B cell (primary cell): Measurements from ENCODE around the gene ZNF423. TPM values are rescaled to one million over a fixed set of nuclear protein-coding genes. Genes with fewer than 3 reads are reported as not detected.

Source experiments
- ATAC-seq: fragments of 200-7000 bp; cut with Tn5 transposase; one replicate; pipeline ENCODE4 v1.10.0; 2021; ENCODE audit warnings: low read depth, mild to moderate bottlenecking, moderate number of reproducible peaks, moderate library complexity
- CTCF ChIA-PET: fragments of 350-600 bp; sonication (Branson Sonifier 250); formaldehyde crosslinking; loops from one replicate; lab custom pipeline; 2021; ENCODE audit warnings: antibody characterized with exemption, inconsistent platforms; lab: Charles Lee
- POLR2A ChIA-PET: fragments of 350-600 bp; sonication (Branson Sonifier 250); formaldehyde crosslinking; loops from one replicate; lab custom pipeline; 2021; ENCODE audit warnings: antibody characterized with exemption; lab: Charles Lee
- DNase-seq: peaks from one replicate; pipeline ENCODE4 v3.0.0; 2013
- H2AFZ ChIP-seq: 2 replicates; pipeline ENCODE4 v1.6.1; 2012; ENCODE audit warnings: mild to moderate bottlenecking, low read depth, low read length; ENCODE audit not compliant: insufficient read depth, poor library complexity, severe bottlenecking
- H3K27ac ChIP-seq, 2 donors: 1 replicate in 1 of 2; 2 replicates in 1 of 2; pipeline ENCODE4 v1.5.1; 2012 to 2013; ENCODE audit warnings: low read length in 2 of 2, mild to moderate bottlenecking in 2 of 2, moderate library complexity in 1 of 2
- H3K27me3 ChIP-seq, 4 experiments: fragments of 200-600 bp in 1 of 4; sonication (generic) in 1 of 4; replicated peaks in 1 of 4; 1 replicate in 2 of 4; 2 replicates in 2 of 4; pipeline versions ENCODE4 v1.6.1 to v1.7.0; 2013 to 2016; ENCODE audit warnings: low read length in 3 of 4, mild to moderate bottlenecking in 2 of 4, mixed read lengths in 1 of 4, moderate library complexity in 1 of 4; ENCODE audit not compliant: insufficient read depth in 4 of 4, control insufficient read depth in 3 of 4; ENCODE audit errors: control extremely low read depth in 1 of 4
- H3K36me3 ChIP-seq, 2 experiments: replicated peaks in 1 of 2; 1 replicate in 1 of 2; 2 replicates in 1 of 2; pipeline versions ENCODE4 v1.6.1 to v1.7.1; 2013; ENCODE audit warnings: low read length in 1 of 2; ENCODE audit not compliant: insufficient read depth in 2 of 2, control insufficient read depth in 1 of 2; ENCODE audit errors: control extremely low read depth in 1 of 2, extremely low read depth in 1 of 2
- H3K4me1 ChIP-seq, 2 donors: fragments of 200-600 bp in 1 of 2; sonication (generic) in 1 of 2; 1 replicate in 1 of 2; 2 replicates in 1 of 2; pipeline versions ENCODE4 v1.5.1 to v1.6.1; 2013 to 2017; ENCODE audit warnings: low read length in 2 of 2; ENCODE audit not compliant: control insufficient read depth in 2 of 2, insufficient read depth in 2 of 2
- H3K4me2 ChIP-seq: replicated peaks from 2 replicates; pipeline ENCODE3; 2012; ENCODE audit warnings: mild to moderate bottlenecking, low read depth, low read length; ENCODE audit not compliant: poor library complexity, severe bottlenecking
- H3K4me3 ChIP-seq, 5 experiments: fragments of 200-600 bp in 1 of 5; sonication (generic) in 1 of 5; 1 replicate in 3 of 5; 2 replicates in 2 of 5; pipeline versions ENCODE4 v1.5.1 to v1.7.0; 2011 to 2016; ENCODE audit warnings: low read length in 4 of 5, mild to moderate bottlenecking in 4 of 5, low read depth in 2 of 5, control low read depth in 1 of 5, moderate library complexity in 1 of 5; ENCODE audit not compliant: insufficient read depth in 1 of 5; ENCODE audit errors: control extremely low read depth in 1 of 5, extremely low read depth in 1 of 5
- H3K79me2 ChIP-seq: fragments of 200-600 bp; sonication (generic); one replicate; pipeline ENCODE4 v1.6.0; 2016; ENCODE audit warnings: low read length; ENCODE audit not compliant: control insufficient read depth, insufficient read depth
- H3K9ac ChIP-seq: fragments of 200-600 bp; sonication (generic); 2 replicates; pipeline ENCODE4 v1.6.1; 2017; ENCODE audit warnings: mild to moderate bottlenecking, low read length, moderate library complexity
- H3K9me3 ChIP-seq, 3 donors: one replicate each; pipeline versions ENCODE4 v1.6.1 to v1.7.1; 2013; ENCODE audit warnings: low read length in 2 of 3; ENCODE audit not compliant: control insufficient read depth in 2 of 3, insufficient read depth in 1 of 3; ENCODE audit errors: control extremely low read depth in 1 of 3
- H4K20me1 ChIP-seq: 2 replicates; pipeline ENCODE4 v1.6.0; 2012; ENCODE audit warnings: mild to moderate bottlenecking, low read length; ENCODE audit not compliant: insufficient read depth, control insufficient read depth, poor library complexity, severe bottlenecking
- H3K27ac Mint-ChIP-seq: one replicate; pipeline ENCODE4 v1.8.0; 2021; ENCODE audit warnings: mixed read lengths
- H3K27me3 Mint-ChIP-seq: one replicate; pipeline ENCODE4 v1.8.0; 2021; ENCODE audit warnings: mixed read lengths
- H3K4me1 Mint-ChIP-seq: one replicate; pipeline ENCODE4 v1.8.0; 2021; ENCODE audit warnings: mixed read lengths
- H3K4me3 Mint-ChIP-seq: one replicate; pipeline ENCODE4 v1.8.0; 2021; ENCODE audit warnings: mixed read lengths
- H3K9me3 Mint-ChIP-seq: one replicate; pipeline ENCODE4 v1.8.0; 2022; ENCODE audit warnings: mixed read lengths; ENCODE audit not compliant: insufficient read depth
- EZH2 ChIP-seq: IDR thresholded peaks from 2 replicates; pipeline ENCODE4 v1.6.1; 2012; ENCODE audit warnings: borderline replicate concordance, low read depth, mild to moderate bottlenecking, moderate library complexity, low read length; ENCODE audit not compliant: insufficient read depth, poor library complexity, severe bottlenecking
- WGBS: methylation state at CpG from one replicate; pipeline ENCODE4 v1.1.5; 2013; ENCODE audit warnings: missing lambda C conversion rate; ENCODE audit not compliant: insufficient coverage; 5-methylcytosine and 5-hydroxymethylcytosine counted together
- intact Hi-C: fragments of 100-400 bp; cut with micrococcal nuclease; formaldehyde crosslinking; loops from one replicate; pipeline ENCODE4 v1.10.0; 2022
- polyA plus RNA-seq: library from polyadenylated mRNA; depleted of rRNA; stranded (reverse); fragments of >200 nt; gene quantifications from 2 replicates; pipeline ENCODE4 v1.2.3, GENCODE V29; 2012
- total RNA-seq, 2 donors: library from RNA; stranded (reverse); fragments of 120-200 nt in 1 of 2; gene quantifications; 1 replicate in 1 of 2; 2 replicates in 1 of 2; pipeline versions ENCODE4 v1.2.3 to v1.2.4, GENCODE V29; 2013 to 2022
- TF ChIP-seq, protein P1 (sequence below): fragments of 200-600 bp; IDR thresholded peaks from one replicate; pipeline ENCODE4 v1.8.0; 2022; ENCODE audit warnings: antibody characterized with exemption, mild to moderate bottlenecking

Gene ZNF423
- total and polyA plus RNA-seq, 2 donors (not counting 1 experiment from before 2014, with no cell fraction given) = not detected

DNA sequence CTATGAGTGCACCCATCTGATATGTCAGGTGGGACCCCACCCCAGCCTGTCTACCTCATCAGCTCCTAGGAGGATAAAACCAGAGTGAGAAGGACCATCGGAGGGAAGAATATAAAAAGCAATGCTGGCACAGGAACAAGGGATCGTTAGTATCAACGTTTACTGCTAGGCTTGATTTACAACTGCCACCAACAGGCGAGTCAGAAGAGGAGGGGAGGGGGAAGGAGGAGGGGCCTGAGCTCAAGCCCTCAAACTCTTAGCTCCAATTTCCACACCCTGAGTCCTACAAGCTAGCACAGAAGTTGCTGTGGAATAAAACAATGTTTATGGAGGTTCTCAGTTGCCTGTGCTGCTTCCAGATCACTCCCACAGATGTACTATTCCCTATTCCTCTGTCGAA, 247.8 kb downstream of the ZNF423 start:
- Mint-ChIP-seq H3K27me3 (peaks cover 21% of the 10 kb centered on the region), H3K4me1 (no peaks in the 10 kb centered on the region), H3K4me3 (no peak overlapping the region), H3K27ac (no peak overlapping the region), H3K9me3 (peaks cover 2% of the 10 kb centered on the region)
- Histone ChIP-seq H2AFZ (no peak overlapping the region), H3K79me2 (no peaks in the 10 kb centered on the region), H3K4me2 (no peak overlapping the region), H3K4me1 (no peaks in the 10 kb centered on the region), H4K20me1 (no peaks in the 10 kb centered on the region), H3K27me3 (no peaks in the 10 kb centered on the region), H3K4me3 (no peak overlapping the region), H3K27ac (no peak overlapping the region), H3K36me3 (no peaks in the 10 kb centered on the region), H3K9ac (no peak overlapping the region), H3K9me3 (no peaks in the 10 kb centered on the region)
- WGBS = 15% methylated on average over 4 of the region's 5 CpGs
- POLR2A ChIA-PET = no interaction called here
- CTCF ChIA-PET = no interaction called here
- intact Hi-C loops = no loop called here
- DNase-seq = no peak
- no peak for TF ChIP-seq EZH2
- TF ChIP-seq, protein P1, sequence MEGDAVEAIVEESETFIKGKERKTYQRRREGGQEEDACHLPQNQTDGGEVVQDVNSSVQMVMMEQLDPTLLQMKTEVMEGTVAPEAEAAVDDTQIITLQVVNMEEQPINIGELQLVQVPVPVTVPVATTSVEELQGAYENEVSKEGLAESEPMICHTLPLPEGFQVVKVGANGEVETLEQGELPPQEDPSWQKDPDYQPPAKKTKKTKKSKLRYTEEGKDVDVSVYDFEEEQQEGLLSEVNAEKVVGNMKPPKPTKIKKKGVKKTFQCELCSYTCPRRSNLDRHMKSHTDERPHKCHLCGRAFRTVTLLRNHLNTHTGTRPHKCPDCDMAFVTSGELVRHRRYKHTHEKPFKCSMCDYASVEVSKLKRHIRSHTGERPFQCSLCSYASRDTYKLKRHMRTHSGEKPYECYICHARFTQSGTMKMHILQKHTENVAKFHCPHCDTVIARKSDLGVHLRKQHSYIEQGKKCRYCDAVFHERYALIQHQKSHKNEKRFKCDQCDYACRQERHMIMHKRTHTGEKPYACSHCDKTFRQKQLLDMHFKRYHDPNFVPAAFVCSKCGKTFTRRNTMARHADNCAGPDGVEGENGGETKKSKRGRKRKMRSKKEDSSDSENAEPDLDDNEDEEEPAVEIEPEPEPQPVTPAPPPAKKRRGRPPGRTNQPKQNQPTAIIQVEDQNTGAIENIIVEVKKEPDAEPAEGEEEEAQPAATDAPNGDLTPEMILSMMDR = no peak
- ATAC-seq = no peak

DNA sequence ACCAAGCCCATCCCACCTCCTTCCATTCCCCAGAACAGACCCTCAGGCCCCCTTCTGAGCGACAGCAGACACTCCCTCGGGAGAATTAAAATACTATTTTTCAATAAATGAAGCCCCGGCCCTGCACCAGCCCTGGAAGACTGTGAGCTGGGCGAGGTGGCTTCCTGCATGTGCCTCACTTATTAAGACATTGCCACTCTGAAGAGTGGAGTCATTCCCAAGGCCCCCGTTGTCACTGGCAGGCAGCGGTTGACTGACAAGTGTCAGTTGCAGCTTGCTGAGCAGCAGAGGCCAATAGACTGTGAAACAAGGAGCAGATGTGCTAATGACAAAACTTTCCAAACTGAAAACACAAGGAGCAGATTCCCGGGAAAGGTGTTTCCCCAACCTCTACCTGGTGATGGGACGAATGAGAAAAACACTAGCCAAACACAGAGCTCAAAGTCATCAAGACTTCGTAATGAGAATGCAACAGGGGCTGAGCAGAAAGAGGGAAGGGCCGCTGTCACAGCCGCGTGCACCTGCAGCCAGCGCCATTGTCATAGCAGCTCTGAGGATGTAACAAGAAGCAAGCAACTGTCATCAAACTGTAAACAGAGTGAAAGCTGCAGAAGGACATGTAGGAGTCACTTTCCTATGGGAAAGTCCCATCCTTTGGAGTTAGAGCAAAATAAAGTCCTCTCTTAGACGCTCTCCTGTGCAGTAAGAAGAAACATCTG, 250.2 kb downstream of the ZNF423 start:
- ATAC-seq = no peak
- intact Hi-C loops = no loop called here
- no peaks in the 10 kb centered on the region for H3K27me3 ChIP-seq

More for the DNA sequence above, 250.2 kb downstream of the ZNF423 start:
- H3K36me3 ChIP-seq = no peaks in the 10 kb centered on the region
- H3K4me3 ChIP-seq = no peak overlapping the region
- H2AFZ ChIP-seq = no peak overlapping the region
- H3K4me1 ChIP-seq = no peaks in the 10 kb centered on the region
- no peak for DNase-seq
- no peak overlapping the region for H3K27ac Mint-ChIP-seq
- no peak overlapping the region for H3K4me2 ChIP-seq
- H3K27me3 Mint-ChIP-seq = peaks cover 16% of the 10 kb centered on the region
- whole genome bisulfite sequencing = 90% methylated on average over 6 of the region's 14 CpGs
- TF ChIP-seq EZH2 = no peak
- TF ChIP-seq, protein P1 = no peak
- no peak overlapping the region for H3K27ac ChIP-seq
- H3K9me3 Mint-ChIP-seq = no peaks in the 10 kb centered on the region
- no peaks in the 10 kb centered on the region for H3K79me2 ChIP-seq
- no peaks in the 10 kb centered on the region for H4K20me1 ChIP-seq
- H3K9me3 ChIP-seq = no peaks in the 10 kb centered on the region
- ChIA-PET CTCF (no interaction called here), POLR2A (no interaction called here)
- no peaks in the 10 kb centered on the region for H3K4me1 Mint-ChIP-seq
- no peak overlapping the region for H3K4me3 Mint-ChIP-seq
- no peak overlapping the region for H3K9ac ChIP-seq
